Naive thymus-derived CD4-positive, alpha-beta T cell (primary cell): ENCODE measurements around the gene P3H3. TPM values are rescaled to one million over a fixed set of nuclear protein-coding genes. Genes with fewer than 3 reads are reported as not detected.

Experiments used
- ATAC-seq: fragments of 150-1000 bp; cut with Tn5 transposase; 2 replicates; pipeline ENCODE4 v1.10.0; 2021; ENCODE audit warnings: mild to moderate bottlenecking, moderate library complexity
- CTCF ChIA-PET: fragments of 350-600 bp; sonication (Branson Sonifier 250); formaldehyde crosslinking; loops from one replicate; lab custom pipeline; 2021; ENCODE audit warnings: antibody characterized with exemption; lab: Charles Lee
- POLR2A ChIA-PET: fragments of 350-600 bp; sonication (Branson Sonifier 250); formaldehyde crosslinking; loops from one replicate; lab custom pipeline; 2021; ENCODE audit warnings: antibody characterized with exemption, inconsistent platforms; lab: Charles Lee
- DNase-seq, 9 donors: peaks; one replicate each; pipeline versions ENCODE4 v3.0.0 to v3.0.0-alpha.2; 2020 to 2022; ENCODE audit warnings: mixed read lengths in 1 of 9
- H3K27ac ChIP-seq: one replicate; pipeline ENCODE4 v1.7.0; 2013; ENCODE audit warnings: mild to moderate bottlenecking, low read depth, low read length, moderate library complexity
- H3K27me3 ChIP-seq, 2 donors: one replicate each; pipeline ENCODE4 v1.7.0; 2013; ENCODE audit warnings: low read length in 2 of 2, mild to moderate bottlenecking in 2 of 2, moderate library complexity in 2 of 2; ENCODE audit not compliant: control insufficient read depth in 2 of 2, insufficient read depth in 2 of 2
- H3K36me3 ChIP-seq, 3 experiments: 1 replicate in 2 of 3; 2 replicates in 1 of 3; pipeline ENCODE4 v1.7.0; 2013; ENCODE audit warnings: low read length in 3 of 3, mild to moderate bottlenecking in 3 of 3, moderate library complexity in 1 of 3; ENCODE audit not compliant: insufficient read depth in 3 of 3, control insufficient read depth in 2 of 3
- H3K4me1 ChIP-seq, 2 donors: one replicate each; pipeline ENCODE4 v1.7.0; 2013; ENCODE audit warnings: low read length in 2 of 2, mild to moderate bottlenecking in 2 of 2, moderate library complexity in 1 of 2; ENCODE audit not compliant: control insufficient read depth in 2 of 2, insufficient read depth in 2 of 2
- H3K4me3 ChIP-seq: 2 replicates; pipeline ENCODE4 v1.7.0; 2013; ENCODE audit warnings: mild to moderate bottlenecking, low read length
- H3K9me3 ChIP-seq, 3 experiments: 1 replicate in 2 of 3; 2 replicates in 1 of 3; pipeline ENCODE4 v1.7.0; 2013; ENCODE audit warnings: low read length in 3 of 3; ENCODE audit not compliant: control insufficient read depth in 2 of 3
- H3K27ac Mint-ChIP-seq, 9 donors: one replicate each; pipeline ENCODE4 v1.8.0; 2020 to 2022; ENCODE audit warnings: mixed read lengths in 9 of 9, mild to moderate bottlenecking in 8 of 9, moderate library complexity in 5 of 9, inconsistent platforms in 2 of 9
- H3K27me3 Mint-ChIP-seq, 5 donors: one replicate each; pipeline ENCODE4 v1.8.0; 2021 to 2022; ENCODE audit warnings: mixed read lengths in 5 of 5, mild to moderate bottlenecking in 1 of 5
- H3K36me3 Mint-ChIP-seq, 5 donors: one replicate each; pipeline ENCODE4 v1.8.0; 2020 to 2022; ENCODE audit warnings: mixed read lengths in 5 of 5, mild to moderate bottlenecking in 3 of 5, inconsistent platforms in 1 of 5
- H3K4me1 Mint-ChIP-seq, 7 donors: one replicate each; pipeline ENCODE4 v1.8.0; 2020 to 2022; ENCODE audit warnings: mixed read lengths in 7 of 7, mild to moderate bottlenecking in 3 of 7, inconsistent platforms in 1 of 7
- H3K4me3 Mint-ChIP-seq, 10 donors: one replicate each; pipeline ENCODE4 v1.8.0; 2020 to 2022; ENCODE audit warnings: mild to moderate bottlenecking in 10 of 10, mixed read lengths in 10 of 10, moderate library complexity in 6 of 10, inconsistent platforms in 2 of 10
- H3K9me3 Mint-ChIP-seq, 11 donors: one replicate each; pipeline ENCODE4 v1.8.0; 2020 to 2022; ENCODE audit warnings: mixed read lengths in 11 of 11, mild to moderate bottlenecking in 4 of 11, inconsistent platforms in 1 of 11, moderate library complexity in 1 of 11
- intact Hi-C, 2 donors: fragments of 100-400 bp; cut with micrococcal nuclease; formaldehyde crosslinking; loops; one replicate each; pipeline ENCODE4 v1.15.1; 2023
- polyA plus RNA-seq, 2 donors: library from polyadenylated mRNA; unstranded; fragments of 300-500 nt; fragmentation: Illumina TruSeq; gene quantifications; one replicate each; pipeline ENCODE4 v1.2.3, GENCODE V29; 2021
- total RNA-seq, 6 experiments: library from RNA in 5 of 6; stranded (reverse) in 5 of 6; gene quantifications; 1 replicate in 5 of 6; 2 replicates in 1 of 6; pipeline ENCODE4 v1.2.3 and lab custom pipeline; 2021 to 2026

The P3H3 gene
- total and polyA plus RNA-seq, 7 experiments from 2014 or later: 1.5 to 18.2 (median 4.1) TPM

- Mint-ChIP-seq H3K9me3 (no peaks in the 10 kb centered on the region), H3K4me1 (peaks cover 12 to 38% (median 22%) of the 10 kb centered on the region in 7 donors), H3K36me3 (peaks cover 0 to 25% (median 8%) of the 10 kb centered on the region in 5 donors), H3K4me3 (peak overlapping the region in 2 of 10 donors; percentile 48 to 95), H3K27me3 (no peaks in the 10 kb centered on the region), H3K27ac (peak overlapping the region in 2 of 9 donors; percentile 9 to 65)
- CTCF ChIA-PET: interaction anchor here (0.6 to 2.0 kb wide), 3 partner anchors 14 to 227 kb away, joined by 3 to 5 read pairs (median 4); partner anchors contain the start of gene P3H3
- DNase-seq: no peak
- H3K4me1 ChIP-seq: peaks cover 16 to 17% of the 10 kb centered on the region in 2 donors
- H3K27ac ChIP-seq: no peak overlapping the region
- POLR2A ChIA-PET: interaction anchor here (0.6 to 1.2 kb wide), 3 partner anchors 38 to 144 kb away, joined by 3 to 4 read pairs (median 3); partner anchors contain the start of gene COPS7A
- H3K9me3 ChIP-seq: no peaks in the 10 kb centered on the region
- no peaks in the 10 kb centered on the region for H3K27me3 ChIP-seq
- intact Hi-C loops: no loop called here
- no peak overlapping the region for H3K4me3 ChIP-seq
- H3K36me3 ChIP-seq: peaks cover 0 to 6% (median 4%) of the 10 kb centered on the region in 3 experiments
- no peak for ATAC-seq
These were observed 21.2 kb downstream of the P3H3 start for GRCh38 chr12:6849427-6849826.

GRCh38 chr12:6849976-6850560 lies 21.9 kb downstream of the P3H3 start:
- Mint-ChIP-seq H3K4me1 (peaks cover 12 to 38% (median 26%) of the 10 kb centered on the region in 7 donors), H3K36me3 (peaks cover 0 to 25% (median 1%) of the 10 kb centered on the region in 5 donors), H3K4me3 (peak overlapping the region in 4 of 10 donors; percentile 8 to 95 (median 42)), H3K27me3 (no peaks in the 10 kb centered on the region), H3K9me3 (no peaks in the 10 kb centered on the region), H3K27ac (peak overlapping the region in 3 of 9 donors; percentile 45 to 87 (median 64))
- ATAC-seq: no peak
- intact Hi-C loops: loop anchor here (2.0 to 5.0 kb wide), 3 partner anchors 257 to 379 kb away; partner anchors contain the start of genes C1RL (in 1 of the 2), PEX5 (in 1 of the 2) and VAMP1 (in 1 of the 2)
- ChIA-PET POLR2A (interaction anchor here (0.6 to 3.6 kb wide), 5 partner anchors 9 to 145 kb away, joined by 3 to 20 read pairs (median 3); partner anchors contain the start of gene COPS7A), CTCF (interaction anchor here (2.0 to 4.0 kb wide), 2 partner anchors 18 to 21 kb away, joined by 5 to 31 read pairs; partner anchors contain the start of genes P3H3 and TPI1)
- H3K4me3 ChIP-seq: no peak overlapping the region
- H3K36me3 ChIP-seq: peaks cover 0 to 4% (median 2%) of the 10 kb centered on the region in 3 experiments
- no peaks in the 10 kb centered on the region for H3K9me3 ChIP-seq
- no peak overlapping the region for H3K27ac ChIP-seq
- no peaks in the 10 kb centered on the region for H3K27me3 ChIP-seq
- no peak for DNase-seq
- peaks cover 16 to 18% of the 10 kb centered on the region in 2 donors for H3K4me1 ChIP-seq

GRCh38 chr12:6850796-6851152 lies 22.6 kb downstream of the P3H3 start:
- H3K36me3 ChIP-seq: peaks cover 0 to 8% (median 4%) of the 10 kb centered on the region in 3 experiments
- H3K4me1 Mint-ChIP-seq: peaks cover 12 to 38% (median 27%) of the 10 kb centered on the region in 7 donors
- H3K4me3 Mint-ChIP-seq: peak overlapping the region in 7 of 10 donors; percentile 58 to 98 (median 94)
- no peaks in the 10 kb centered on the region for H3K9me3 Mint-ChIP-seq
- ChIA-PET CTCF (interaction anchor here (0.8 to 5.3 kb wide), 6 partner anchors 15 to 167 kb away, joined by 3 to 40 read pairs (median 6); partner anchors contain the start of genes COPS7A, LPCAT3, SPSB2 and TPI1), POLR2A (interaction anchor here (1.0 to 4.4 kb wide), 22 partner anchors 8 to 162 kb away, joined by 3 to 90 read pairs (median 12); partner anchors contain the start of genes C12orf57, CD4, COPS7A and MLF2)
- no peaks in the 10 kb centered on the region for H3K27me3 ChIP-seq
- no peaks in the 10 kb centered on the region for H3K9me3 ChIP-seq
- intact Hi-C loops: loop anchor here (1.0 to 5.0 kb wide), 8 partner anchors 15 to 380 kb away; partner anchors contain the start of genes VAMP1 (in 2 of the 2), C1RL (in 1 of the 2), LPCAT3 (in 1 of the 2) and MLF2 (in 1 of the 2)
- no peak for ATAC-seq
- DNase-seq: no peak
- peak overlapping the region in 7 of 9 donors; percentile 89 to 99 (median 96) for H3K27ac Mint-ChIP-seq
- H3K27ac ChIP-seq: no peak overlapping the region
- H3K36me3 Mint-ChIP-seq: peaks cover 0 to 26% (median 0%) of the 10 kb centered on the region in 5 donors
- H3K27me3 Mint-ChIP-seq: no peaks in the 10 kb centered on the region
- no peak overlapping the region for H3K4me3 ChIP-seq
- peaks cover 16 to 18% of the 10 kb centered on the region in 2 donors for H3K4me1 ChIP-seq

GRCh38 chr12:6851153-6851920 lies 23.1 kb downstream of the P3H3 start, which contains the start of gene CDCA3:
CDCA3 (minus strand) TSS chr12:6851286; CDS start chr12:6850952, 334 bp downstream.
- peak within 1 kb of the TSS; percentile 89 to 100 (median 94) for H3K4me3 Mint-ChIP-seq

GRCh38 chr12:6851921-6852650 lies 23.9 kb downstream of the P3H3 start, which contains the start of gene USP5:
USP5 (plus strand) TSS chr12:6852150; CDS start chr12:6852180, 30 bp downstream.
- Histone ChIP-seq H3K4me3 (peak within 1 kb of the TSS; percentile 87), H3K36me3 (peaks cover 4 to 21% (median 8%) of the 10 kb centered on the region in 3 experiments), H3K27ac (peak within 1 kb of the TSS; percentile 85), H3K9me3 (no peaks in the 10 kb centered on the region), H3K27me3 (no peaks in the 10 kb centered on the region), H3K4me1 (peaks cover 16 to 18% of the 10 kb centered on the region in 2 donors)
- ATAC-seq: peak; percentile 87
- peaks cover 0 to 23% (median 0%) of the 10 kb centered on the region in 5 donors for H3K36me3 Mint-ChIP-seq
- peaks cover 12 to 38% (median 28%) of the 10 kb centered on the region in 7 donors for H3K4me1 Mint-ChIP-seq
- H3K27me3 Mint-ChIP-seq: no peaks in the 10 kb centered on the region
- no peaks in the 10 kb centered on the region for H3K9me3 Mint-ChIP-seq
- ChIA-PET POLR2A (interaction anchor here (0.6 to 4.4 kb wide), 42 partner anchors 9 to 1229 kb away, joined by 3 to 90 read pairs (median 4); partner anchors contain the start of genes C12orf57, CD4, COPS7A and ENO2), CTCF (interaction anchor here (0.6 to 5.3 kb wide), 17 partner anchors 13 to 256 kb away, joined by 3 to 40 read pairs (median 5); partner anchors contain the start of genes COPS7A, MLF2, SPSB2 and TPI1)
- H3K4me3 Mint-ChIP-seq: peak within 1 kb of the TSS; percentile 89 to 100 (median 94)
- DNase-seq: peak; percentile 87 to 100 (median 99)
- intact Hi-C loops: loop anchor here (1.0 to 5.0 kb wide), 25 partner anchors 15 to 382 kb away; partner anchors contain the start of genes CHD4 (in 2 of the 2), COPS7A (in 2 of the 2), EMG1 (in 2 of the 2) and ING4 (in 2 of the 2)
- H3K27ac Mint-ChIP-seq: peak within 1 kb of the TSS; percentile 89 to 99 (median 97)

More at GRCh38 chr12:6851153-6851920, 23.1 kb downstream of the P3H3 start, which contains the start of gene CDCA3:
- Histone ChIP-seq H3K4me3 (peak within 1 kb of the TSS; percentile 87), H3K9me3 (no peaks in the 10 kb centered on the region), H3K27me3 (no peaks in the 10 kb centered on the region), H3K36me3 (peaks cover 0 to 14% (median 5%) of the 10 kb centered on the region in 3 experiments), H3K4me1 (peaks cover 16 to 18% of the 10 kb centered on the region in 2 donors), H3K27ac (peak within 1 kb of the TSS; percentile 85)
- ATAC-seq (peak; percentile 60), DNase-seq (peak; percentile 70 to 95 (median 89))
- POLR2A ChIA-PET: interaction anchor here (0.5 to 4.4 kb wide), 40 partner anchors 9 to 1230 kb away, joined by 3 to 90 read pairs (median 4); partner anchors contain the start of genes C12orf57, CD4, COPS7A and ENO2
- intact Hi-C loops: loop anchor here (1.0 to 5.0 kb wide), 8 partner anchors 16 to 381 kb away; partner anchors contain the start of genes VAMP1 (in 2 of the 2), C1RL (in 1 of the 2), LPCAT3 (in 1 of the 2) and MLF2 (in 1 of the 2)
- Mint-ChIP-seq H3K27ac (peak within 1 kb of the TSS; percentile 89 to 99 (median 97)), H3K9me3 (no peaks in the 10 kb centered on the region), H3K36me3 (peaks cover 0 to 26% (median 0%) of the 10 kb centered on the region in 5 donors), H3K4me1 (peaks cover 12 to 38% (median 28%) of the 10 kb centered on the region in 7 donors), H3K27me3 (no peaks in the 10 kb centered on the region)
- CTCF ChIA-PET: interaction anchor here (0.6 to 5.3 kb wide), 18 partner anchors 13 to 255 kb away, joined by 3 to 40 read pairs (median 5); partner anchors contain the start of genes COPS7A, LPCAT3, SPSB2 and TPI1
